Neural progenitor cell (in vitro differentiated cells): ENCODE measurements around the gene AFG1L. TPM values are rescaled to one million over a fixed set of nuclear protein-coding genes. Genes with fewer than 3 reads are reported as not detected.

Experiments
- DNase-seq: peaks from one replicate; pipeline ENCODE4 v3.0.0-alpha.2; 2016; ENCODE audit warnings: low spot score
- H2AFZ ChIP-seq: fragments of 200-600 bp; sonication (generic); replicated peaks from 2 replicates; pipeline ENCODE4 v1.6.1; 2016; ENCODE audit warnings: antibody characterized with exemption
- H3F3A ChIP-seq: fragments of 200-600 bp; sonication (generic); 2 replicates; pipeline ENCODE4 v1.6.1; 2016; ENCODE audit warnings: antibody characterized with exemption, low read depth
- H3K27ac ChIP-seq: fragments of 200-600 bp; sonication (generic); 2 replicates; pipeline ENCODE4 v1.5.1; 2016; ENCODE audit warnings: mild to moderate bottlenecking
- H3K27me3 ChIP-seq: fragments of 200-600 bp; sonication (generic); 2 replicates; pipeline ENCODE4 v1.6.1; 2016; ENCODE audit warnings: mild to moderate bottlenecking, moderate library complexity
- H3K36me3 ChIP-seq: fragments of 200-600 bp; sonication (generic); 2 replicates; pipeline ENCODE4 v1.5.1; 2016
- H3K4me1 ChIP-seq: fragments of 200-600 bp; sonication (generic); 2 replicates; pipeline ENCODE4 v1.6.1; 2016; ENCODE audit warnings: mixed run types
- H3K4me2 ChIP-seq: fragments of 200-600 bp; sonication (generic); 2 replicates; pipeline ENCODE4 v1.6.1; 2016
- H3K4me3 ChIP-seq: fragments of 200-600 bp; sonication (generic); 2 replicates; pipeline ENCODE4 v1.5.1; 2016
- H3K79me2 ChIP-seq: fragments of 200-600 bp; sonication (generic); 2 replicates; pipeline ENCODE4 v1.6.1; 2016; ENCODE audit warnings: low read depth
- H3K9ac ChIP-seq: fragments of 200-600 bp; sonication (generic); 2 replicates; pipeline ENCODE4 v1.6.1; 2016
- H3K9me3 ChIP-seq: fragments of 200-600 bp; sonication (generic); 2 replicates; pipeline ENCODE4 v1.5.1; 2016; ENCODE audit warnings: low read depth
- H4K20me1 ChIP-seq: fragments of 200-600 bp; sonication (generic); 2 replicates; pipeline ENCODE4 v1.6.1; 2016; ENCODE audit warnings: low read depth
- H3K27ac Mint-ChIP-seq: 3 replicates; pipeline ENCODE4 v1.8.0; 2021; ENCODE audit warnings: mixed read lengths
- H3K27me3 Mint-ChIP-seq: 2 replicates; pipeline ENCODE4 v1.8.0; 2022; ENCODE audit warnings: low read depth, mild to moderate bottlenecking, inconsistent platforms, moderate library complexity, mixed read lengths; ENCODE audit not compliant: insufficient read depth
- H3K36me3 Mint-ChIP-seq: 3 replicates; pipeline ENCODE4 v1.8.0; 2021; ENCODE audit warnings: mixed read lengths
- H3K4me1 Mint-ChIP-seq: 3 replicates; pipeline ENCODE4 v1.8.0; 2021; ENCODE audit warnings: mixed read lengths
- H3K4me3 Mint-ChIP-seq: 3 replicates; pipeline ENCODE4 v1.8.0; 2021; ENCODE audit warnings: mild to moderate bottlenecking, moderate library complexity, mixed read lengths
- H3K9me3 Mint-ChIP-seq: 3 replicates; pipeline ENCODE4 v1.8.0; 2020; ENCODE audit warnings: mixed read lengths
- CTCF ChIP-seq: fragments of 200-600 bp; sonication (generic); IDR thresholded peaks from 2 replicates; pipeline ENCODE4 v1.5.1; 2017; ENCODE audit warnings: antibody characterized with exemption, mild to moderate bottlenecking
- EZH2 ChIP-seq: fragments of 200-600 bp; sonication (generic); IDR thresholded peaks from 2 replicates; pipeline ENCODE4 v1.6.1; 2017; ENCODE audit warnings: antibody characterized with exemption, mild to moderate bottlenecking, moderate library complexity
- EZH2phosphoT487 ChIP-seq: fragments of 200-600 bp; sonication (generic); IDR thresholded peaks from 2 replicates; pipeline ENCODE4 v1.6.1; 2017; ENCODE audit warnings: antibody characterized with exemption
- total RNA-seq: library from RNA; depleted of rRNA; stranded (reverse); fragments of >200 nt; gene quantifications from 2 replicates; pipeline ENCODE4 v1.2.3, GENCODE V29; 2015; ENCODE audit warnings: low replicate concordance

AFG1L gene
- total RNA-seq, 1 donor from 2014 or later: 8.3 TPM

DNA sequence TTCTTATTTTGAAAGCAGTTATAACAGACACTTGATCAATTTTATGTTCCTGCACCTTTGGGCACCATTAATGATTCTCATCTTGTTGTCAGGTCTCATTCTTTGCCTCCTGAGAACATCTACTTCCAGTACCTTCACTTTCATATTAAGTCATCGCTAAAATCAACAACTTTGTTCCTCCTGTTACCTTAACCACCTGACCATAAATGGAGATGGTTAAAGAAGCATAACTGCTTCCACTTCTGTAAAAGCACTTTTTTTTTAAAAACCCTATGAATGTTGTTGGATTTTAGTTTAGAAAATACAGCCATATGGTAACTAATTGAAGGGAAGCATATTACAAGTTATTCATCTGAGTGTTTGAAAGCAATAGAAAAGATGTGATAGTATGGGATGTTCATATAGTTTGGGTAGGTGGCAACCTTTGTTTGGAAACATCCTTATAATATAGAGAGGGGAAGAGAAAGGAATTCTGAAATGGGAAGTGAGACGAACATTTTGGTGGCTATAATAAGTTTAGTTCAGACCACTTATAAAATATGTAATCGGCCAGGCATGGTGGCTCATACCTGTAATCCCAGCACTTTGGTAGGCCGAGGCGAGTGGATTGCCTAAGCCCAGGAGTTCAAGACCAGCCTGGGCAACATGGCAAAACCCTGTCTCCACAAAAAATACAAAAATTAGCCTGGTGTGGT lies 53.9 kb downstream of the AFG1L start:
- Histone ChIP-seq H3K27me3 (no peaks in the 10 kb centered on the region), H2AFZ (no peak overlapping the region), H3K36me3 (no peaks in the 10 kb centered on the region), H4K20me1 (no peaks in the 10 kb centered on the region), H3K9me3 (no peaks in the 10 kb centered on the region), H3K4me2 (no peak overlapping the region), H3K27ac (no peak overlapping the region), H3K4me3 (no peak overlapping the region), H3K79me2 (no peaks in the 10 kb centered on the region), H3K9ac (no peak overlapping the region), H3K4me1 (no peaks in the 10 kb centered on the region), H3F3A (no peaks in the 10 kb centered on the region)
- H3K4me1 Mint-ChIP-seq: no peaks in the 10 kb centered on the region
- H3K27ac Mint-ChIP-seq: no peak overlapping the region
- no peak for TF ChIP-seq CTCF
- TF ChIP-seq EZH2: no peak
- TF ChIP-seq EZH2phosphoT487: no peak
- no peaks in the 10 kb centered on the region for H3K27me3 Mint-ChIP-seq
- H3K36me3 Mint-ChIP-seq: no peaks in the 10 kb centered on the region
- DNase-seq: no peak
- no peaks in the 10 kb centered on the region for H3K9me3 Mint-ChIP-seq
- H3K4me3 Mint-ChIP-seq: no peak overlapping the region

DNA sequence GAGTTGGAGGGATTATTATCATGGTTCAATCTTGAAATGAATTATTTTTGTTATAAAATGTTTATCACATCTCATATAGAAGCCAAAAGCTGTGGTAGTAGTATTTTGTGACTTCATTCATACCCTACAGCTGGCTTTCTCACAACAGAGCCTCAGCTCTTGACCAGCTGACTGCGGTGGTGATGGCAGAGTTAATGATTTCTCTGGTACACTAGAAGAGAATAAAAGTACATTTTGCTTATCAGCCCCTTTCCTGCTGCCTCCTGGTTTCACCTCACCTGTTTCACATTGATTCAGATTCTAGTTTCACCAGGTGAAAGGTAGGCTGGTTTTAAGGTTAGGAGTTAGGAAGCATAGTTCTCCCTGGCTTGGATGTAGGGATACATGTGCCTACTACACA lies 55.7 kb downstream of the AFG1L start:
- no peaks in the 10 kb centered on the region for H4K20me1 ChIP-seq
- no peaks in the 10 kb centered on the region for H3K27me3 ChIP-seq
- no peak overlapping the region for H3K9ac ChIP-seq
- H2AFZ ChIP-seq: no peak overlapping the region
- H3K79me2 ChIP-seq: no peaks in the 10 kb centered on the region
- Mint-ChIP-seq H3K4me3 (no peak overlapping the region), H3K9me3 (no peaks in the 10 kb centered on the region), H3K27me3 (no peaks in the 10 kb centered on the region), H3K36me3 (no peaks in the 10 kb centered on the region), H3K4me1 (no peaks in the 10 kb centered on the region), H3K27ac (no peak overlapping the region)
- H3K4me3 ChIP-seq: no peak overlapping the region
- no peak overlapping the region for H3K27ac ChIP-seq
- no peak overlapping the region for H3K4me2 ChIP-seq
- no peaks in the 10 kb centered on the region for H3F3A ChIP-seq
- H3K36me3 ChIP-seq: no peaks in the 10 kb centered on the region
- H3K4me1 ChIP-seq: no peaks in the 10 kb centered on the region
- no peak for TF ChIP-seq CTCF
- no peak for TF ChIP-seq EZH2
- no peak for TF ChIP-seq EZH2phosphoT487
- H3K9me3 ChIP-seq: no peaks in the 10 kb centered on the region
- no peak for DNase-seq

DNA sequence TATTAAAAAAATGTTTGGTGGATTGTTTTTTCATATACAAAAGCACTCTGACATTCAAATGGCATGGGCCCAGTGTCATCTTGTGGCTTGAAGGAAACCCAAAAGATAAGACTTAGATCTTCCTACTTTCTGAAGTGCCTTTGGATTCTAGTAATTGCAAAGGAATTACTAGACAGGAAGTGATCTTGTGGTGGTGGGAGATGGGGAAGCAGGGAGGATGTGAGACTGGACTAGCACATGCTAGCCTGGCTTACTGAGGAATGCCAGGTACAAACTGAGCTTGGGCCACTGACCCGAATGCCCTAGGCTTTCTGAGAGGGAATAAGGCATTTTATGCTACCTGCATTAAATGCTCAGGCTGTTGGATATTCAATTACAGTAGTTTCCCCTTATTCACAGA lies 59.0 kb downstream of the AFG1L start:
- Histone ChIP-seq H3K9ac (no peak overlapping the region), H3K4me3 (no peak overlapping the region), H2AFZ (no peak overlapping the region), H3F3A (no peaks in the 10 kb centered on the region), H4K20me1 (no peaks in the 10 kb centered on the region), H3K27ac (no peak overlapping the region), H3K79me2 (no peaks in the 10 kb centered on the region), H3K36me3 (no peaks in the 10 kb centered on the region), H3K4me2 (no peak overlapping the region), H3K9me3 (no peaks in the 10 kb centered on the region), H3K27me3 (no peaks in the 10 kb centered on the region), H3K4me1 (no peaks in the 10 kb centered on the region)
- Mint-ChIP-seq H3K4me3 (no peak overlapping the region), H3K27me3 (no peaks in the 10 kb centered on the region), H3K36me3 (peaks cover 2% of the 10 kb centered on the region), H3K9me3 (no peaks in the 10 kb centered on the region), H3K27ac (no peak overlapping the region), H3K4me1 (peaks cover 3% of the 10 kb centered on the region)
- TF ChIP-seq CTCF (no peak), EZH2 (no peak), EZH2phosphoT487 (no peak)
- no peak for DNase-seq
